ENCODE measurements around the gene DCPS.

The DCPS gene

DNA sequence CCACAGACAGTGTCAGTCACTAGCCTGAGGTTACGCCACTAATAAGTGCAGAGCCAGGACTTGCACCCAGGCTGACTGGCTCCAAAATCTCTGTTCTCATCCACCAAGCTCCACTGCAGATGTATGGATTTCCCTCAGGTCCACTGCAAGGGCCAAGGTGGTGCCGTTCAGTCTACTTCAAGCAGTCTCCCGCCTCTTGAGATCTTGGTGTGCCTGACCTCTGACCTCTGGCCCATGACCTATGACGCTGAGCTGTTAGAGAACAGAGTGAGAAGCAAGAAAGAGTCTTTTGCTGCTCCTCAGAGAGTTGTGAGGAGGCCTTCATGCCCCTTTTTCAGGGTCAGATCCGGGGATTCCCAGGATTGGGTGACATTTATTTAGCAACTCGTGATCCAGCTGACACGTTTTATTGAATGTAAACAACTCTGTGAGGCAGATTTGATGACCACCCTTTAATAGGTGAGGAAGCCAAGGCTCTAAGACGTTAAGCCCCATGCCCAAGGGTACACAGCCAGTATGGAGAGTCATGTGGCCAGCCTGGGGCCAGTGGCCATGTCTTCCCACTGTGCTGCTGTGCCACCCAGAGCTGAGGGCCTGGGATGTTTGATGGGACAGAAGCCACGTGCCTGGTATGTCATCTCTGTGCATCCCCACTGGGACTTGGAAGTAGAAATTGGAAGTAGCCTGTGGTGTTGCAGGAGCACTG lies 25.2 kb downstream of the DCPS start:
- no peak for DNase-seq

DNA sequence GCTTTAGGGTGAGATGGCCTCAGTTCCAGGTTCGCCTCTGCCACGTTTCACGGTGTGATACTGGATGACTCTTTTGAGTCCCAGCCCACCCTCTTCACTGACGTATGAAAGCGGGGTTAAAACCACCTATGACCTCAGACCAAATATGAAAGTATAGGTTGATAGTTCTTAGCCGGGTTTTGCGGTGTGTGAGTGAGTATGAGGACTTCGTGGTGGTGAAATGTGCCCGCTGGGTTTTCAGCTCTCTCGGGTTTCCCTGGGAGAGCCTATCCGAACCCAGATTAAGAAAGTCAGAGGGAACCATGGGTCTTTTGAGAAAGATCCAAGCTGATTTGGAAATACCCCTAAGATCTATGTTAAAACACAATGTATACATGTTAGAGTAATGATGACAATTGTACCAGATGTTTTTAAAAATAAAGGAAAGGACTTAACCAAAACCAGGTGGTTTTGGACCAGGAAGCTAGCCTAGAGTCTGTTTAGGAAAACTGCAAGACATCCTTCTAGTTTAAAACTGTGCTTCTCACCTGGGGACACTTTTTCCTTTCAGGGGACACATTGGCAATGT lies 25.9 kb downstream of the DCPS start:
- DNase-seq = no peak

GRCh38 chr11:126331286-126331685 lies 27.4 kb downstream of the DCPS start:
- DNase-seq = no peak

DNA sequence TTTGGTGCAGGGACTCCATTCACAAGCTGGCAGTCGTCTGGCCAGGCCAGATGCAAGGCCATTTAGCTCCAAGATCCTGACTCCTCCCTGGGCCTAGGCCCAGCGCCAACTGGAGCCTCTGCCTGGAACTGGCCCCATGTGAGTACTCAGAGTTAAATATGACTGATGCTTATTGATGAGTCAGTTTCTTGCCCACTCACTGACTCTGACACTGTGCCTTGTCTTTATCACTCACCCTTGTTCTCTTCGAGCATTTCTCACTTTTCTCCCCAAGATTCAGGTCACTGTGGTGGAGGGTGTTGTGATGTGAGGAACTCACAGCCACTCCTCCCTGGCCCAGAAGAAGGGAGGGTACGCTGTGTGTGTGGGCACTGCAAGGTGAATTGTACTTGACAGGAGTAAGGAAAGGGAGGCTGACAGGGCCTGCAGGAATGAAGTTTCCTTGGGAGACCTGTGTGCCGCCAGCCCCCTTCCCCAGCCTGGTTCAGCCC lies 28.4 kb downstream of the DCPS start:
- DNase-seq = no peak

DNA sequence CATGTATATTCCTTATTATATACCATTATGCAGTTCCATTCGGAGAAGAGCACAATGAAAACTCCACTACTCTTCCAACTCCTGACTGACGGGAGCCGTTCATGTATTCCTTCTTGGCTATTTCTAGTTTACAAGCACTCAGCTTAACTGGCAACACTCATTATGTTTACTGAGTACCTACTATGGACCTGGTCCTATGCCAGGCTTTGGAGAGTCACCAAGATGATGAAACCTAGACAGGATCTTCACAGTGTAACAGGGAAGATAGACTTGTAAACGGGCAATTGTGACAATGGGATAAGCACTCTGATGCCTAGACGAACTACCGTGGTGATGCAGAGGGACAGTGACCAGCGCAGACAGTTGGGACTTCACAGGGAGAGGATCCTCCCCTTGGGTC lies 29.3 kb downstream of the DCPS start:
- no peak for DNase-seq

GRCh38 chr11:126334659-126335462 lies 31.0 kb downstream of the DCPS start:
- DNase-seq = no peak

GRCh38 chr11:126335463-126335760 lies 31.6 kb downstream of the DCPS start:
- DNase-seq = no peak

DNA sequence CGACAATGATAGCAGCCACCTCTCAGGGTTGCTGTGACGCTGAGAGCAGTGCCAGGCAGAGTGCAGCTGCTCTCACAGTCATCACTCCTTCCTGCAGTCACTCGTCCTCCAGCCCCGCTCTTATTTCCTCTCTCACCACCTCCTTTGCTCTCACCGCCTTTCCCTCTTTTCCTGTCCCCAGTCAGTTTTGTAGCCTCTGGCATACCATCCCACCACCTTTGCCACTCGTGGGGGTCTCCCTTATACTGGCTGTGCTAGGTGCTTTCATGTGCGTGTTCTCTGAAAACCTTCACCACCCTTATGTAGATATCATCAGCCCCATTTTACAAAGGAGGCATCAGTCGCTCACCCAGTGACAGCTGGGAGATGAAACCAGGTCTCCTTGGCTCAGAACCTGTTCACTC lies 32.3 kb downstream of the DCPS start:
- DNase-seq = no peak

- no peak for DNase-seq
These were observed 32.8 kb downstream of the DCPS start for GRCh38 chr11:126336671-126337101.

DNA sequence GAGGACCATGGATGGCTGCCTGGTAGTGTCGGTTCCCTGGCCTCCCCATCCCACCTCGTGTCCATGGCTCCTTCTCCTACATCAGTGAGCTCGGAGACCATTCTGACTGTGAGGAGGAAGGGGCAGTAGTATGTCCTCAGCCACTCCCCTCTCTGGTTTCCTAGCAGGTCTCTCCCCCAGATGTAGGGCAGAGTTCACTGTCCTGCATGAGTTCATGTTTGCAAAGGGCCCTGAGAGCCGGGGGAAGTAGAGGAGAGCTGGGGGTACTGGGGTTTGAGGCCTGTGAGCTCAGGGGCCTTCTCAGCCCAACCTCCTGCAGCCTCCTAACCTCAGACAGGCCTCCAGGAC lies 33.2 kb downstream of the DCPS start:
- no peak for DNase-seq

GRCh38 chr11:126337474-126338241 lies 33.8 kb downstream of the DCPS start:
- DNase-seq = no peak

GRCh38 chr11:126338346-126339055 lies 34.6 kb downstream of the DCPS start:
- no peak for DNase-seq

DNA sequence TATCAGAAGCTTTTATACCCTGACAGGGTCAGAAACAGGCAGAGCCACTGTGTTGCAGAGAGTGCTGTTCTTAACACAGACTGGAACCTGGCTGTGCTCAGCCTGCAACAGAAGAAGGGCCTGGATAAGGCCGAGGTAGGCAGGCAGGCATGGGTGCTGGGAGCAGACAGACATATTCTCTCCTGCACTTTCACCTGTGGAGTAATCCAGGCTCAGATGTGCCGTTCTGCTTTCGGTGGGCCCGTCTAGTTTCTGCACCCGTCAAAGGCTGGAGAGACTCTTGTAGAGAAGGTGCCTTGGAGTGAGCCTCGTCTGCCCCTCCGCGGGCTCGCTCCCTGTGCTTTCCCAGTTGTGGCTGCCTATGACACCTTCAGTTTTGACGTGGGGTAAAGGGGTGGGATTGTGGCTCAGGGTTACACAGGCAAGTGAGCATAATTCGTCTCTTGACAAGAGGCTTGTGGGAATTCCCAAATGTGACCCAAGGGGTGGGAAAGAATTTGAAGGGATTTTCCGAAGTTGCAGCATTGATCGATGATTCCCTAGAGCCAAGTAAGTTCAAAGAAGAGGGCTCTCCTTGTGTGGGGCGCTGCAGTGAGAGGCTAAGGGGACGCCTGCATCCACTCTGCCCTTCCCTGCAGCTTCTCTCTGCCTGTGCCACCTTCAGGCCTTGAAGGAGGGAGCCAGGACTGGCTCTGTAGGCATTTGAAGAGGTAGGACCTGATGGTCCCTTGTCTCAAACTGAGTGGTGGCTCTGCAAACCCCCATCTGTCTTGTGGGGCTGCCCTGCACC lies 35.4 kb downstream of the DCPS start:
- no peak for DNase-seq

- DNase-seq = no peak
These were observed 36.1 kb downstream of the DCPS start for GRCh38 chr11:126339863-126340434.

GRCh38 chr11:126340960-126341606 lies 37.2 kb downstream of the DCPS start:
- no peak for DNase-seq

GRCh38 chr11:126341760-126342161 lies 37.9 kb downstream of the DCPS start:
- no peak for DNase-seq

GRCh38 chr11:126343051-126343450 lies 39.2 kb downstream of the DCPS start:
- no peak for DNase-seq

GRCh38 chr11:126344141-126345080 lies 40.6 kb downstream of the DCPS start:
- DNase-seq = no peak

GRCh38 chr11:126345283-126345682 lies 41.4 kb downstream of the DCPS start:
- DNase-seq = no peak
